Ishikawa (cell line): ENCODE measurements around the gene CIROP.

Experiments used
- CEBPB ChIP-seq: IDR thresholded peaks from 2 replicates; pipeline ENCODE4 v1.6.1; 2012
- CREB1 ChIP-seq: IDR thresholded peaks from 2 replicates; pipeline ENCODE4 v1.6.1; 2012; ENCODE audit warnings: low read depth
- EGR1 ChIP-seq: IDR thresholded peaks from 2 replicates; pipeline ENCODE4 v1.6.1; 2012
- EP300 ChIP-seq: IDR thresholded peaks from 2 replicates; pipeline ENCODE4 v1.6.1; 2012; ENCODE audit warnings: borderline replicate concordance
- MAX ChIP-seq: IDR thresholded peaks from 2 replicates; pipeline ENCODE4 v1.6.1; 2012
- RAD21 ChIP-seq: IDR thresholded peaks from 2 replicates; pipeline ENCODE4 v1.6.1; 2012; ENCODE audit warnings: low read depth
- REST ChIP-seq: IDR thresholded peaks from 2 replicates; pipeline ENCODE4 v1.6.1; 2012; ENCODE audit warnings: low read depth, mild to moderate bottlenecking
- TAF1 ChIP-seq: IDR thresholded peaks from 2 replicates; pipeline ENCODE4 v1.6.1; 2012; ENCODE audit warnings: low read depth, mild to moderate bottlenecking
- TCF12 ChIP-seq: IDR thresholded peaks from 2 replicates; pipeline ENCODE4 v1.6.1; 2012; ENCODE audit warnings: low read depth
- TEAD4 ChIP-seq: IDR thresholded peaks from 2 replicates; pipeline ENCODE4 v1.6.1; 2012
- USF1 ChIP-seq: IDR thresholded peaks from 2 replicates; pipeline ENCODE4 v1.6.1; 2012
- YY1 ChIP-seq: IDR thresholded peaks from 2 replicates; pipeline ENCODE4 v1.6.1; 2012; ENCODE audit warnings: low read depth

GRCh38 chr14:23057757-23058653, 46.8 kb downstream of the CIROP start:
- TF ChIP-seq MAX (peak; percentile 65), EP300 (no peak), YY1 (no peak), TAF1 (no peak), EGR1 (no peak), CEBPB (no peak), TEAD4 (no peak), REST (no peak), TCF12 (no peak; the same call in 1 of the 2 replicates), RAD21 (peak; percentile 74), CREB1 (no peak), USF1 (peak; percentile 50)
